ENCODE data around the gene PHACTR3.

Gene PHACTR3

GRCh38 chr20:59802471-59803221, 198.3 kb downstream of the PHACTR3 start:
- no peak for TF ChIP-seq ZNF274 (IDR thresholded peaks at IDR 0.05; ENCODE audit: low read depth, low read length)
- no peak overlapping the region for H3K4me3 ChIP-seq (ENCODE audit: low read length)

DNA sequence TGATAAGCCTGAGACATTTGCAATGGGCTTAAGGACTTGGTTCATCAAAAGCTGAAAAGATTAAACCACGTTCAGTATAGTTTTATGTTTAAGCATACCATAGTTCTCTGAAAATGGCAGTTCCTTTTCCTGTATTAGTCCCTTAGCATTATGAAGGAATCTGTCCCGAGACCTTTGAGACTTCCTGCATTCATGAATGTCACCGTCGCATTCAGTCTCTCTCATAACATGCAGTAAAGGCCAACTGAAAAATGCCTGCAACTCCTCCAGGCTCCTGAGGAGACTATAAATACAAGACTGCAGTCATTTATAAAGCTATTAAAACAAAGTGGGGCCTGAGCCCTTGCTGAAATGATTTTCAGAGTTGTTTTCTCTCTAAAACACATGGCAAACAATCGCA, 200.0 kb downstream of the PHACTR3 start:
- TF ChIP-seq ZNF274 (IDR thresholded peaks at IDR 0.05; ENCODE audit: low read depth, low read length), result no peak
- H3K4me3 ChIP-seq (ENCODE audit: low read length), result no peak overlapping the region

- no peak for TF ChIP-seq ZNF274 (IDR thresholded peaks at IDR 0.05; ENCODE audit: low read depth, low read length)
- no peak overlapping the region for H3K4me3 ChIP-seq (ENCODE audit: low read length)
Observed at GRCh38 chr20:59804871-59805665, 200.7 kb downstream of the PHACTR3 start.

GRCh38 chr20:59805786-59806577, 201.6 kb downstream of the PHACTR3 start:
- H3K4me3 ChIP-seq (ENCODE audit: low read length), result no peak overlapping the region
- TF ChIP-seq ZNF274 (IDR thresholded peaks at IDR 0.05; ENCODE audit: low read depth, low read length), result no peak

GRCh38 chr20:59806578-59806975, 202.2 kb downstream of the PHACTR3 start:
- TF ChIP-seq ZNF274 (IDR thresholded peaks at IDR 0.05; ENCODE audit: low read depth, low read length), result no peak
- no peak overlapping the region for H3K4me3 ChIP-seq (ENCODE audit: low read length)

DNA sequence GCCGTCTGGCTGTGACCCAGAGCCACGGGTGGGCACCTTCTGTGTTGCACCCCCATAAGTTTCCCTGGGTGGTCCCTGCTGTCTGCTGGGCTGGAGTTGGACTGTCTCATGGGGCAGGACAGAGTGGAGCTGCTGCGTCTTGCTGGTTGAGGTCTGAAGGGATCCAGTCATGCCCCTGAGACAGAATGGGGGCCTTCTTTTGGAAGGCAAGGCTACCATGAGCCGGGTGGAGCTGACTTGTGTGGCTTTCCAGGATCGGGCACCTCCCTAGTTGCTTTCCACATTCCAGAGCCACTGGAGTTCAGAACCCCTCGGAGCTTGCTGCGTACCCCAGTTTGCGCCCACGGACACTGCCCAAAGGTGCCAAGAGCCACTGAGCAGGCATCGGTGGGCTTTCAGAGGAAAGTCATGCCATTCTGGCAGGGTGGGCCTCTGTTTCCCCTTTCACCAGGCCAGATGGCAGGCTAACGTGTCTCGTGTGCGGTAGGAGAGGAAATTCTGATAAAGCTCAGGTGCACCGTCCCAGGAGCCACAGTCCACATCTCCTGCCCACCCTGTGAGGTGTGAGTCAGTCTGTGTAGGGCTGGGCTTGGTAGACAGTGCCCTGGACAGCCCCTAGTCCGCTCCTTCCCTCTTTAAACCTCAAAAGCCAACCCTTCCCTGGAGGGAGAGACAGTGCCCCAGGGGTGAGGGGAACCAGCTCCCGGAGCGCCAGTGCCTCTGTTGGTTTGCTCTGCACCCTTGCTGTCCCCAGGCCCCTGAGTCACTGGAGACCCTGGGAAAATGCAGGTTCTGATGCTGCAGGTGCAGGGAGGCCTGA, 203.8 kb downstream of the PHACTR3 start:
- no peak overlapping the region for H3K4me3 ChIP-seq (ENCODE audit: low read length)
- TF ChIP-seq ZNF274 (IDR thresholded peaks at IDR 0.05; ENCODE audit: low read depth, low read length), result no peak

DNA sequence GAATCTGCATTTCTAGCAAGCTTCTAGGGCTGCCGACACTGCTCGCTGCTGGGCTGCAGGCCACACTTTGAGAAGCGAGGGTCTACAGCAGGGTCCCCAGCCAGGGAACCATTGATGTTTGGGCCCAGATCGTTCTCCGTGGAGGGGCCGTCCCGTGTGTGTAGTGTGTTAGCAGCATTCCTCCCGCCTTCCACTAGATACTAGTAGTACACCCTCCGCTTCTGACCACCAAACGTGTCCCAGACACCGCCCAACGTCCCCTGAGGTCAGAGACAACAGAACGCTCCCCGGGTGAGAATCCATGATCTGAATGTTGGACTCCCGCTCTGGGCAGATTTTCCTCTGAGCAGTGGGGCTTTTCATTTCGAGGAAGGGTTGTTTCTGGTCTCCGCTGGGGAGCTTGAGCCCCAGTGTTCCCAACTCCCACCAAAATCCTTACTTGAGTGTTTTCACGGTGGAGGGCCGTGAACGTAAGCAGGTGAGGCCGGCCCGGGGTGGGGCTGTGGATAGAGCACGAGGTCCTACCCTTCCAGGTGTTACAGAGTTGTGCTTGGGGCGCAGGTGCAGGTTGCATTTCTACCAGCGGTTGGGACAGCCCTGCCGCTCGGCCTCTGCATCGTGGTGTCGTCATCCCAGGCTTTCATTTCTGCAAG, 204.5 kb downstream of the PHACTR3 start:
- no peak for TF ChIP-seq ZNF274 (IDR thresholded peaks at IDR 0.05; ENCODE audit: low read depth, low read length)
- H3K4me3 ChIP-seq (ENCODE audit: low read length), result no peak overlapping the region

DNA sequence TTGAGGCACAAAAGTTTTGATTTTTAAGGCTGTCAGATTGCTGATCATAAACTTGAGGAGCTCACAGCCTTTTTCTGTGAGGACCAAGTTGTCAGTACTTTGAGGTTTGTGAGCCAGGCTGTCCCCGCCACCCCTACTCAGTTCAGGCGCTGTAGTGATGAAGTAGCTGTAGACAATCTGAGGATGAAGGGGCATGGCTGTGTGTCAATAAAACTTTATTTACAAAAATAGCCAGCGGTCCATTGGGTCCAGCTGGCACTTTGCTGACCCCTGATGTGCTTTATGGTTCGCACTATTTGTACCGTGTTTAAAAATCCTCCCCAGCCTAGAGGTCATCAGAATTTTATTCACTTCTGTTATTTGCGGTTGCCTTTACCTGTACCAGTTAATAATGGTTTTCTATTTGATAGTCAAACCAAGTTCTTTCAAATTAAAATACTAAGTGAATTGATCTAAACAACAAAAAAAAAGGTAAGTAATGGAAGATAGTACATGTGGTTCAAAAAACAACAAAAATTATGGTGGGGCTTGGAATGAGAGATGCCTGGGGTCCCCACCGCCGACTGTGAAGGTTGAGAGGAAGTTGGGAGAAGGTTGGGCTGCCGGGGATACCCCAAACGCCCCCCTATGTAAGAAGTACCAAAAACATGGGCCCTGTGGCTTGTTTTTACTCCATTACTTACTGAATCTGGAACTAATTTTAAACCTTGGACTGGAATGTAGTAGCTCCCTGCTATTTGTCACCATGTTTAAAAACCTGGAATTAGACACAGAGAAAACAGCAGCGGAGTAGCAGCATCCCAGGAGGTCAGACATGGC, 205.5 kb downstream of the PHACTR3 start:
- H3K4me3 ChIP-seq (ENCODE audit: low read length), result no peak overlapping the region
- TF ChIP-seq ZNF274 (IDR thresholded peaks at IDR 0.05; ENCODE audit: low read depth, low read length), result no peak

GRCh38 chr20:59810449-59811187, 206.3 kb downstream of the PHACTR3 start:
- TF ChIP-seq ZNF274 (IDR thresholded peaks at IDR 0.05; ENCODE audit: low read depth, low read length), result no peak
- no peak overlapping the region for H3K4me3 ChIP-seq (ENCODE audit: low read length)

- TF ChIP-seq ZNF274 (IDR thresholded peaks at IDR 0.05; ENCODE audit: low read depth, low read length), result no peak
- no peak overlapping the region for H3K4me3 ChIP-seq (ENCODE audit: low read length)
Observed at GRCh38 chr20:59811681-59812171, 207.4 kb downstream of the PHACTR3 start.

- H3K4me3 ChIP-seq (ENCODE audit: low read length), result no peak overlapping the region
- TF ChIP-seq ZNF274 (IDR thresholded peaks at IDR 0.05; ENCODE audit: low read depth, low read length), result no peak
Observed at GRCh38 chr20:59812286-59813125, 208.2 kb downstream of the PHACTR3 start.

Measured in GM08714 (cell line).